ENCODE measurements around the gene AMBRA1.

The AMBRA1 gene

DNA sequence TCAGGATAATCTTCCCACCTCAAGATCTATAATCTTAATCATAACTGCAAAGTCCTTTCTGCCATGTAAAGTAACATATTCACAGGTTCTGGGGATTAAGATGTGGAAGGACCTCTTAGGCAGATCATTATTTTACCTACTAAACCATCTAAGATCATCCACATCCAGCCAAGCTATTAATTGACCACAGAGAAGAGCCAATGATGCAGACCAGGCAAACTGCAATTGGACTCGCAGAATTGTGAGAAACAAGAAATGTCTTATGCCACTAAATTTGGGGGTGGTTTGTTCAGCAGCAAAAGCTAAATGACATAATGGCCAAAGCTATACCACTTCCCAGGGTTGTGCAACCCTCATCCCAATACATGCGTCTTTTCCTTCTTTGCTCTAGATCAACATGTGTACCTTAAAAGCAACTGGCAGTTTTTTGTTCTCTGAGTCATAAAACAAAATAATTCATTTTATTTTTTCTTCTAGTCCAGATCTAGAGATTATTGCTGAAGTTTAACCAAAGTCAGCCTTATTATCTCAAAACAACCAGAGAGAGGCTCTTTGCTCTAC is 113.6 kb downstream of the AMBRA1 start:
- no peak overlapping the region for H3K27ac ChIP-seq (ENCODE audit: low read depth, low read length)
- no peaks in the 10 kb centered on the region for H3K79me2 ChIP-seq (ENCODE audit: insufficient read depth, low read length)
- no peaks in the 10 kb centered on the region for H3K27me3 ChIP-seq (ENCODE audit: low read length)
- H4K20me1 ChIP-seq (ENCODE audit: low read depth, low read length) = no peaks in the 10 kb centered on the region
- TF ChIP-seq EZH2phosphoT487 (conservative IDR thresholded peaks at IDR 0.05; ENCODE audit: low read length) = no peak
- TF ChIP-seq, protein P1, sequence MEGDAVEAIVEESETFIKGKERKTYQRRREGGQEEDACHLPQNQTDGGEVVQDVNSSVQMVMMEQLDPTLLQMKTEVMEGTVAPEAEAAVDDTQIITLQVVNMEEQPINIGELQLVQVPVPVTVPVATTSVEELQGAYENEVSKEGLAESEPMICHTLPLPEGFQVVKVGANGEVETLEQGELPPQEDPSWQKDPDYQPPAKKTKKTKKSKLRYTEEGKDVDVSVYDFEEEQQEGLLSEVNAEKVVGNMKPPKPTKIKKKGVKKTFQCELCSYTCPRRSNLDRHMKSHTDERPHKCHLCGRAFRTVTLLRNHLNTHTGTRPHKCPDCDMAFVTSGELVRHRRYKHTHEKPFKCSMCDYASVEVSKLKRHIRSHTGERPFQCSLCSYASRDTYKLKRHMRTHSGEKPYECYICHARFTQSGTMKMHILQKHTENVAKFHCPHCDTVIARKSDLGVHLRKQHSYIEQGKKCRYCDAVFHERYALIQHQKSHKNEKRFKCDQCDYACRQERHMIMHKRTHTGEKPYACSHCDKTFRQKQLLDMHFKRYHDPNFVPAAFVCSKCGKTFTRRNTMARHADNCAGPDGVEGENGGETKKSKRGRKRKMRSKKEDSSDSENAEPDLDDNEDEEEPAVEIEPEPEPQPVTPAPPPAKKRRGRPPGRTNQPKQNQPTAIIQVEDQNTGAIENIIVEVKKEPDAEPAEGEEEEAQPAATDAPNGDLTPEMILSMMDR (IDR thresholded peaks at IDR 0.05; ENCODE audit: insufficient read depth, low read length, poor library complexity, severe bottlenecking) = no peak
- no peak overlapping the region for H3K4me2 ChIP-seq (ENCODE audit: low read depth, low read length, poor library complexity, severe bottlenecking)
- no peak overlapping the region for H2AFZ ChIP-seq (ENCODE audit: low read depth, low read length, severe bottlenecking)
- H3K9me2 ChIP-seq (replicated peaks; ENCODE audit: insufficient read depth, low read length) = no peaks in the 10 kb centered on the region
- H3K4me3 ChIP-seq (ENCODE audit: insufficient read depth, low read length, poor library complexity, severe bottlenecking) = no peak overlapping the region
- H3K9ac ChIP-seq (ENCODE audit: low read length) = no peak overlapping the region
- H3K9me3 ChIP-seq (ENCODE audit: insufficient read depth, low read length) = no peaks in the 10 kb centered on the region
- no peaks in the 10 kb centered on the region for H3F3A ChIP-seq (ENCODE audit: insufficient read depth)
- H3K36me3 ChIP-seq (ENCODE audit: low read length) = no peaks in the 10 kb centered on the region

DNA sequence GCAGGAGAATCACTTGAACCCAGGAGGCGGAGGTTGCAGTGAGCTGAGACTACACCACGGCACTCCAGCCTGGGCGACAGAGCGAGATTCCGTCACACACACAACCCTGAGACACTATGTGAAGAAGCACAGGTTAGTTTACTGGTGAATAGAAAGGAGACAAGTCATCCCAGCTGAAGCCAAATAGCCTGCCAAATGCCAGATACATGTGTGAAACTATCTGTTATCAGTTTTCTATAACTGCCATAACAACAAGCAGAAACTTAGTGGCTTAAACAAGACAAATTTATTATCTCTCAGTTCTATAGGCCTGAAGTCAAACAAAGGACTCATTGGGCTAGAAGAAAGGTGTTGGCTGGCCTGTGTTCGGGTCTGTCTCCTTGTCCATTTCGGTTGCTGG is 114.2 kb downstream of the AMBRA1 start:
- H3K9ac ChIP-seq (ENCODE audit: low read length) = no peak overlapping the region
- no peaks in the 10 kb centered on the region for H4K20me1 ChIP-seq (ENCODE audit: low read depth, low read length)
- TF ChIP-seq, protein P1 (IDR thresholded peaks at IDR 0.05; ENCODE audit: insufficient read depth, low read length, poor library complexity, severe bottlenecking) = no peak
- TF ChIP-seq EZH2phosphoT487 (conservative IDR thresholded peaks at IDR 0.05; ENCODE audit: low read length) = no peak
- H3K27me3 ChIP-seq (ENCODE audit: low read length) = no peaks in the 10 kb centered on the region
- no peak overlapping the region for H3K27ac ChIP-seq (ENCODE audit: low read depth, low read length)
- no peaks in the 10 kb centered on the region for H3F3A ChIP-seq (ENCODE audit: insufficient read depth)
- no peaks in the 10 kb centered on the region for H3K79me2 ChIP-seq (ENCODE audit: insufficient read depth, low read length)
- no peaks in the 10 kb centered on the region for H3K9me2 ChIP-seq (replicated peaks; ENCODE audit: insufficient read depth, low read length)
- H3K36me3 ChIP-seq (ENCODE audit: low read length) = no peaks in the 10 kb centered on the region
- H3K9me3 ChIP-seq (ENCODE audit: insufficient read depth, low read length) = no peaks in the 10 kb centered on the region
- no peak overlapping the region for H2AFZ ChIP-seq (ENCODE audit: low read depth, low read length, severe bottlenecking)
- no peak overlapping the region for H3K4me3 ChIP-seq (ENCODE audit: insufficient read depth, low read length, poor library complexity, severe bottlenecking)
- H3K4me2 ChIP-seq (ENCODE audit: low read depth, low read length, poor library complexity, severe bottlenecking) = no peak overlapping the region

DNA sequence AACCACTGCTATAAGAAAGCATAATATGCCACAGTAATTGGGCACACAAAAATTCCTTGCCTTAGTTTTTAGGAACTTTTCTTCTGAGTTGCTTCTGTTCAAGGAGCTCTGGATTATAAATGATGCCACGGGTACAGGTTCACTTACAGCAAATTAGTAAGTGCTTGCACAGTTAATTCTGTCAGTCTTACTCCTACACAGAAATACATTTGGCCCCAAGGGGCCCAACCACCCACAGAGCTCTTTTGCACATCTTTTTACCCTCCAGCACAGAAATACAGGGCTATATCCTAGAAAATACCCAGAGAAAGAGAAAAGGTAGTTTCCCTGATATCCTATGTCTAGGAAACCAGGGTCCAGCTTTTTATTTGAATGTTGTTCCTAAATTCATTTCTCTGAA is 115.6 kb downstream of the AMBRA1 start:
- H2AFZ ChIP-seq (ENCODE audit: low read depth, low read length, severe bottlenecking) = no peak overlapping the region
- no peak overlapping the region for H3K4me2 ChIP-seq (ENCODE audit: low read depth, low read length, poor library complexity, severe bottlenecking)
- H3K9me3 ChIP-seq (ENCODE audit: insufficient read depth, low read length) = no peaks in the 10 kb centered on the region
- no peak for TF ChIP-seq EZH2phosphoT487 (conservative IDR thresholded peaks at IDR 0.05; ENCODE audit: low read length)
- H3K9me2 ChIP-seq (replicated peaks; ENCODE audit: insufficient read depth, low read length) = no peaks in the 10 kb centered on the region
- H3K79me2 ChIP-seq (ENCODE audit: insufficient read depth, low read length) = no peaks in the 10 kb centered on the region
- no peaks in the 10 kb centered on the region for H3F3A ChIP-seq (ENCODE audit: insufficient read depth)
- H3K27me3 ChIP-seq (ENCODE audit: low read length) = no peaks in the 10 kb centered on the region
- H3K27ac ChIP-seq (ENCODE audit: low read depth, low read length) = no peak overlapping the region
- no peaks in the 10 kb centered on the region for H4K20me1 ChIP-seq (ENCODE audit: low read depth, low read length)
- H3K4me3 ChIP-seq (ENCODE audit: insufficient read depth, low read length, poor library complexity, severe bottlenecking) = no peak overlapping the region
- H3K9ac ChIP-seq (ENCODE audit: low read length) = no peak overlapping the region
- H3K36me3 ChIP-seq (ENCODE audit: low read length) = no peaks in the 10 kb centered on the region

DNA sequence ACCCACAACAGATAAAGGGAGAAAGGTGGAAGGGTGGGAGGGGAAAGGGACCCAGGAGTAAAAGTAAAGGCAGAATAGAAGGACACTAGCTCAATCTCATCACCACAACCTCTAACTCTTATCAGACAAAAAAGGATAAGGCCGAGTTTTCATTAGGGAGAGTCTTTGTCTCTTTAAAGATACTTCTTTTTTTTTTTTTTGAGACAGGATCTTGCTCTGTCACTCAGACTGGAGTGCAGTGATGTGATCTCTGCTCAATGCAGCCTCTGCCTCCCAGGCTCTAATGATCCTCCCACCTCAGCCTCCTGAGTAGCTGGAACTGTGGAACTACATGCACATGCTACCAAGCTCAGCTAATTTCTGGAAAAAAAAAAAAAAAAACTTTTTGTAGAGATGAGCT is 116.7 kb downstream of the AMBRA1 start:
- H3F3A ChIP-seq (ENCODE audit: insufficient read depth) = no peaks in the 10 kb centered on the region
- H3K27ac ChIP-seq (ENCODE audit: low read depth, low read length) = no peak overlapping the region
- no peaks in the 10 kb centered on the region for H3K27me3 ChIP-seq (ENCODE audit: low read length)
- no peak overlapping the region for H3K4me3 ChIP-seq (ENCODE audit: insufficient read depth, low read length, poor library complexity, severe bottlenecking)
- no peaks in the 10 kb centered on the region for H3K36me3 ChIP-seq (ENCODE audit: low read length)
- H3K9ac ChIP-seq (ENCODE audit: low read length) = no peak overlapping the region
- H3K9me2 ChIP-seq (replicated peaks; ENCODE audit: insufficient read depth, low read length) = no peaks in the 10 kb centered on the region
- TF ChIP-seq, protein P1 (IDR thresholded peaks at IDR 0.05; ENCODE audit: insufficient read depth, low read length, poor library complexity, severe bottlenecking) = no peak
- TF ChIP-seq EZH2phosphoT487 (conservative IDR thresholded peaks at IDR 0.05; ENCODE audit: low read length) = no peak
- H3K9me3 ChIP-seq (ENCODE audit: insufficient read depth, low read length) = no peaks in the 10 kb centered on the region
- H3K4me2 ChIP-seq (ENCODE audit: low read depth, low read length, poor library complexity, severe bottlenecking) = no peak overlapping the region
- no peaks in the 10 kb centered on the region for H4K20me1 ChIP-seq (ENCODE audit: low read depth, low read length)
- H2AFZ ChIP-seq (ENCODE audit: low read depth, low read length, severe bottlenecking) = no peak overlapping the region
- no peaks in the 10 kb centered on the region for H3K79me2 ChIP-seq (ENCODE audit: insufficient read depth, low read length)
